Left colon (tissue), 2 donors: ENCODE measurements around the gene GGA3. TPM values are rescaled to one million over a fixed set of nuclear protein-coding genes. Genes with fewer than 3 reads are reported as not detected.
A peak's percentile ranks its signal among the peaks of the same experiment; 100 is the strongest.
"Not testable (repeated sequence)": the region's sequence is repeated elsewhere in the genome, so short reads cannot be mapped to it uniquely, and the experiment has no call there.

Experiments used
- ATAC-seq: fragments of 200-7000 bp; cut with Tn5 transposase; one replicate; pipeline ENCODE4 v1.9.1; 2020; ENCODE audit warnings: mild to moderate bottlenecking, moderate library complexity
- DNase-seq, 2 donors: peaks; one replicate each; pipeline ENCODE4 v3.0.0-alpha.2; 2020
- intact Hi-C, 2 donors: fragments of 100-400 bp; cut with DNase I in 1 of 2; cut with micrococcal nuclease in 1 of 2; formaldehyde crosslinking; loops; one replicate each; pipeline versions ENCODE4 v1.11.2 to v1.14.0; 2022; cut with DNase I, micrococcal nuclease
- long read RNA-seq: library from polyadenylated mRNA; unstranded; transcript quantifications from one replicate; pipeline ENCODE4 v2.0.0, GENCODE V29; 2021
- total RNA-seq, 2 donors: library from RNA; stranded (reverse); fragmentation: NEBNext Ultra II Directional; extraction: Animal tissue kit (Norgen Biotek cat#: 25700); gene quantifications; one replicate each; pipeline ENCODE4 v1.2.1, GENCODE V29; 2021
- donor health status: DM: no; HTN: no; CAD: no.
- donor health status: DM: yes; HTN: yes; CAD: no.

Gene GGA3, protein sequence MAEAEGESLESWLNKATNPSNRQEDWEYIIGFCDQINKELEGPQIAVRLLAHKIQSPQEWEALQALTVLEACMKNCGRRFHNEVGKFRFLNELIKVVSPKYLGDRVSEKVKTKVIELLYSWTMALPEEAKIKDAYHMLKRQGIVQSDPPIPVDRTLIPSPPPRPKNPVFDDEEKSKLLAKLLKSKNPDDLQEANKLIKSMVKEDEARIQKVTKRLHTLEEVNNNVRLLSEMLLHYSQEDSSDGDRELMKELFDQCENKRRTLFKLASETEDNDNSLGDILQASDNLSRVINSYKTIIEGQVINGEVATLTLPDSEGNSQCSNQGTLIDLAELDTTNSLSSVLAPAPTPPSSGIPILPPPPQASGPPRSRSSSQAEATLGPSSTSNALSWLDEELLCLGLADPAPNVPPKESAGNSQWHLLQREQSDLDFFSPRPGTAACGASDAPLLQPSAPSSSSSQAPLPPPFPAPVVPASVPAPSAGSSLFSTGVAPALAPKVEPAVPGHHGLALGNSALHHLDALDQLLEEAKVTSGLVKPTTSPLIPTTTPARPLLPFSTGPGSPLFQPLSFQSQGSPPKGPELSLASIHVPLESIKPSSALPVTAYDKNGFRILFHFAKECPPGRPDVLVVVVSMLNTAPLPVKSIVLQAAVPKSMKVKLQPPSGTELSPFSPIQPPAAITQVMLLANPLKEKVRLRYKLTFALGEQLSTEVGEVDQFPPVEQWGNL
- total RNA-seq, result 10 to 100 TPM; 39.9 to 46.5 TPM
- long read RNA-seq, full-length matches to known transcripts, result 2 of 25 reads
- long read RNA-seq, partial matches to known transcripts, result 13 of 25 reads
- long read RNA-seq, other reads (novel, unspliced or antisense), result 10 of 25 reads

DNA sequence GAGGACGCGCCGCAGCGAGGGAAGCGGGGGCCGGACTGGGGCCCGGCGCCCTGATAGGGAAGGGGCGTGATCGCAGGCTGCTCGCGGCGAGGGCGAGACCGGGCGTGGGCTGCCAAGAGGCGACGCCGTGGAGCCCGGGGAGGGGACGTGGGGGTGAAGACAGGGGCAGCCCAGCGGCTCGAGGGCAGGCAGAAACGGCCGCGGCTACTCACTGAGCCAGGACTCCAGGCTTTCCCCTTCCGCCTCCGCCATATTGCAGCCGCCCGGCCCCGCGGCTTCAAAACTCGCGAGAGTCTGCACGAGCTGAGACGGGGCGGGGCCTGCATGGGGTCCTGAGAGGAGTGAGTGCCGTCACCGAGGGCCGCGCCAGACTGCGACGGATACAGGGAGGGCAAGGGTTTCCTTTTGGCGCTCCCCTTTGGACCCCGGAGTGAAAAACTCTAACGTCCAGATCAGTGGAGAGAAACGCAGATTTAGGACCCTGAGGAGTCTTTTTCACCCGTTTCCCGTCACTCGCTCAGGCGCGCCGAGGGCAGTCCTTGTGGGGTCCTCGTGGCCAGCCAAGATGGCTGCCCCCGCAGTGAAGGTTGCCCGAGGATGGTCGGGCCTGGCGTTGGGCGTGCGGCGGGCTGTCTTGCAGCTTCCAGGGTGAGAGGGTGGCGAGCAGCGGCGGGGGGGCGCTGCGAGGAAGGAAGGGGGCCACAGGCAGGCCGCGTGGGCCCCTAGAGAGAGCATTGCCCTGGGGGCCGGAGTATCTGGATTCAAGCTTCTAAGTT, at the start of gene GGA3, which contains the start of gene MRPS7:
TSS of gene GGA3 (minus strand) at position 271 of the 776 bp plus-strand sequence. CDS start at position 252, 19 bp downstream.
TSS of gene MRPS7 (plus strand) at position 544 of the 776 bp plus-strand sequence. CDS start at position 566, 22 bp downstream.
- intact Hi-C loops, result no loop called here
- DNase-seq (peak; percentile 93 to 98), ATAC-seq (peak; percentile 95)

DNA sequence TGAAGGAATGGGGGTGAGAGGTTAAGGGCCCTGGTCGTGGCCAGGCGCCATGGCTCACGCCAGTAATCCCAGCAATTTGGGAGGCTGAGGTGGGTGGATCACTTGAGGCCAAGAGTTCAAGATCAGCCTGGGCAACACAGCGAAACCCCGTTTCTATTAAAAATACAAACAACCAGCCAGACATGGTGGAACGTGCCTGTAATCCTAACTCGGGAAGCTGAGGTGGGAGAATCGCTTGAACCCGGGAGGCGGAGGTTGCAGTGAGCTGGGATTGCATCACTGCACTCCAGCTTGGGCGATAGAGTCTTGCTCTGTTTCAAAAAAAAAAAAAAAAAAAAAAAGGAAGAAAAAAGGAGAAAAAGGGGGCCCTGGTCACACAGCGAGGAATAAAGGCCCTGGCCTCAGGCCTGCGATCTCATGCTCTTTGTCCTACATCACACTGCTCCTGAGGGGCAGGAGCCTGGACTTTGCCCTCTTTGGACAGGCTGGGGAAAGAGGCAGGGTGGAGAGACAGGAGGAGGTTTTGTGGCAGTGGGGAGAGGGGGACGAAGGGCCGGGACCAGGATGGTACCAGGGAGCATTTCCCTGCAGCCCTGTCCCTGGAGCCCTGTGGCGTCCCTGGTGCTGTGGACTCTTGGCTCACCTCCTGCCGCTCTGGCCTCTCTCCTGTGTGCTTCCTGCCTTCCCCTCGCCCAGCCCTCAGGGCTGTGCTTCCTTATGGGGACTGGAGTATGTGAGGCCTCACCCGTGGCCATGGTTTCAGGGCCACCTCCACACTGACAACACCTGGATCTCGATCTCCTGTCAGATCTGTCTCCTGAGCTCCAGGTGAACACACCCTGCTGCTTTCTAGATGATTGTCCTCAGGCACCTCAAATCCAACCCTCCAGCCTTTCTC, 47.6 kb upstream of the GGA3 start:
- DNase-seq, result peak; percentile 75 to 80
- intact Hi-C loops, result no loop called here
- ATAC-seq, result peak; percentile 93

DNA sequence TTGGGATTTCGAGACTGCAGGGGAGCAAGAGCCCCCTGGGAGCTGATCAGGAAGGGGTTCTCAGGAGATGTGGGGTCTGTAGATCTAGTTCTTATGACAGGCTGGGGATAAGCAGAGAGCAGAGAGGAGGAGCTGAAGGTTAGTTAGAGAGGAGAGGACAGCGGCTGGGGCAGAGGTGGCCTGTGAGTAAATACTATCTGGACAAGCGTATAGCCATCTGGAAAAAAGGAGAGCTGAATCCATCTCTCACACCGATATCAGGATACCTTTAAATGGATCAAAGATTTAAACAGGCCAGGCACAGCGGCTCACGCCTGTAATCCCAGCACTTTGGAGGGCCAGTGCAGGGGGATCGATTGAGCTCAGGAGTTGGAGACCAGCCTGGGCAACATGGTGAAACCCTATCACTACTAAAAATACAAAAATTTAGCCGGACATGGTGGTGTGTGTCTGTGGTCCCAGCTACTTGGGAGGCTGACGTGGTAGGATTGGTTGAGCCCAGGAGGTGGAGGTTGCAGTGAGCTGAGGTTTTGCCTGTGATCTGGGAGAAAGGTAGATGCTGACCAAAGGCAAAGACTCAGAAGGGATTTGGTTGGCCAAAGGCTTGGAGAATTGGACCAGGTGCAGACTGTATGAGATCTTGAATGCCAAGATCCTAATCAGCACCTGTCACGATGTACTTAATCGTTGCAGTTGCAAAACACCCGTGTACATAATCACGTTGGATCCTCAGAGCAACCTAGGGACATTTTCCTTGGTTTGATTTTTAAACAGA, 46.7 kb upstream of the GGA3 start:
- no peak for ATAC-seq
- DNase-seq, result no peak
- intact Hi-C loops, result no loop called here

DNA sequence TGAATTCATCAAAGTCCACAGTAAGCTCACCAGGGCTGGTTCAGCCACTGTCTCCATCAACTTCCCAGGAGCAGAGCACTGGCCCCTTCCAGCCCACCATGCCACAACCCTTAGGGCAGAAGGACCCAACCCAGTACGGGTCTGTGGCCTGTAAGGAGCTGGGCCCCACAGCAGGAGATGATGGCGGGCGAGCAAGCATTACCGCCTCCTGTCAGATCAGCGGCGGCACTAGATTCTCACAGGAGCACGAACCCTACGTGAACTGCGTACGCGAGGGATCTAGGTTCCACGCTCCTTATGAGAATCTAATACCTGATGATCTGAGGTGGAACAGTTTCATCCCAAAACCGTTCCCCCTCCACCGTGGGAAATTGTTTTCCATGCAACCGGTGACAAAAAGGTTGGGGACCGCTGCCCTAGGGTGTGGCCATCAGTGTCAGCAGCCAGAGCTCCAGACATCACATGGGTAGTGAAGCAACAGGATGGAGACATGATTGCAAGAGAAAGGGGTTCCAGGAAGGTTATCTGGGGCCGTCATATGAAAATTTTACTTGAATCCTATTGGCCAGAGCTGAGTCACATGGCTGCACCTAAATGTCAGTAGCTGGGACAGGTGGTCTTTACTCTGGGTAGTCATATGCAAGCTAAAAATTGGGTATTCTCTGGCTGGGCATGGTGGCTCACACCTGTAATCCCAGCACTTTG, 40.2 kb upstream of the GGA3 start:
- ATAC-seq (no peak), DNase-seq (no peak)
- intact Hi-C loops, result no loop called here

DNA sequence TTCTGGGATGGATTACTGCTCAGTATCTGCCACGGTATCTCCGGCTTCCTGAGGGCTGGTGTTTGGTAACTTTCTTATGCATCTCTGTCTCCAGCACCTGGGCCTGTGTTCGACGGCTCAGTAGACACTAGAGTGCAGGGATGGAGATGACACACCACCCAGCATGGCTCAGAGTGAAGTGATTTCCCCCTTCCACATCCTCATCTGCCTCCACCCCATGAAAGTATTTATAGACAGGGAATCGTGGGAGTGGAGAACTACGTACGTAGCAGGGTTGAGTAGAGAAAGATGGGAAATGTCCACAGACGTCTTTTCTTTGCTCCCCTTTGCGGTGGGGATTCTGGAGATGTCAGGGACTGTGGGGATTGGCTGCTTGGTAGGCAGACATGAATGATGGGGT, 39.6 kb upstream of the GGA3 start:
- ATAC-seq, result no peak
- DNase-seq, result no peak
- intact Hi-C loops, result no loop called here

DNA sequence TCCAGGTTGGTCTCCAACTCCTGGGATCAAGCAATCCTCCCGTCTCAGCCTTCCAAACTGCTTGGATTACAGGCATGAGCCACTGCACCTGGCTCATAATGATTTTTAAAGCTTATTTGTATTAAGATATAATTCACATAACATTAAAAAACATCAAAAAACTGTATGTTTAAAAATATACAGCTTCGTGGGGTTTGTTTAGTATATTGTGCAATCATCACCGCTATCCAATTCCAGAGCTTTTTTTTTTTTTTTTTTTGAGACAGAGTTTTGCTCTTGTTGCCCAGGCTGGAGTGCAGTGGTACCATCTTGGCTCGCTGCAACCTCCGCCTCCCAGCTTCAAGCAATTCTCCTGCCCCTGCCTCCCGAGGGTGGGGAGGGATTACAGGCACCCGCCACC, 38.9 kb upstream of the GGA3 start:
- intact Hi-C loops, result no loop called here
- no peak for DNase-seq
- ATAC-seq, result no peak

DNA sequence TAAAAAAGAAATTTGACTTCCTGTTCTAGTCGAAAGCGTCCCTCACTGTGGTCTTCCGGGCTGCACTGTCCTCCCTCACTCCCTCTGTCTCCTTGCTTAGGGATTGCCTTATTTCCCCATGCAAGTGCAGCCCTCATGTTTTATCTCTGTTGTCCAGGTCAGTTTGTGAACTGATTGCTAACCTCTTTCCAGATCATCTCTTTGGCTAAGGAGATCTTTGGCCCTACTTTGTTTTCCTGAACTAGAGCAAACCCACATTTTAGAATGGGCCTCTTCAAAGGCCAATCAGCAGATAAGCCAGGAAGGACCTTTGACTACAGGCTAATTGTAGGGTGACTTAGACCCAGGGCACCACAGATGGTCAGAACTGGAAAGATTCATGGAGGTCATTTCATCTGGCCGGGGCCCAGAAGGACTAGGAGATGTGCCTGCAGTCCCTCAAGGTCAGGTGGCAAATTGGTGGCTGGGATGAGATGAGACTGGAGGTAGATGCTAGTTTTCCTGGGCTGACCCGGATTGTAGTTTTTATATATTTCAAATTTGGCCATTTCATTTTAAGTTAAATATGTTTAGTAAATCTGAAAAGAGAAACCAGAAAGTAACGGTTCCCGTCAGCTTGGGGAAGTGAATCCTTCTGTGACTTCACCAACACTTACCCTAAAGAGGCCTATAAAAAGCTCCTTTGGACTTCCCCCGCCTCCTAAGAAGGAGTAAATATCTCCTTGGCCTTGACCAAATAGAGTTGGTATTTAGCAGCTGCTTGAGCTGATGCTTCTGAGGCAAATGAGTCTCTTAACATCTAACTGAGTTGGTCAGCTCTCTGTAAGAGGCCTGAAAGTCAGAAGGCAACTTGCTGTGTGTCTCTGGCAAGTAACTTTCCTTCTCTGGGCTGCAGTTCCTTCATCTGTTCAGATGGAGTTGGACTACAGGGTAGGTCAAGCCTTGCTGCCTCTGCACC, 34.1 kb upstream of the GGA3 start:
- no peak for DNase-seq
- intact Hi-C loops, result no loop called here
- ATAC-seq, result peak; percentile 40

DNA sequence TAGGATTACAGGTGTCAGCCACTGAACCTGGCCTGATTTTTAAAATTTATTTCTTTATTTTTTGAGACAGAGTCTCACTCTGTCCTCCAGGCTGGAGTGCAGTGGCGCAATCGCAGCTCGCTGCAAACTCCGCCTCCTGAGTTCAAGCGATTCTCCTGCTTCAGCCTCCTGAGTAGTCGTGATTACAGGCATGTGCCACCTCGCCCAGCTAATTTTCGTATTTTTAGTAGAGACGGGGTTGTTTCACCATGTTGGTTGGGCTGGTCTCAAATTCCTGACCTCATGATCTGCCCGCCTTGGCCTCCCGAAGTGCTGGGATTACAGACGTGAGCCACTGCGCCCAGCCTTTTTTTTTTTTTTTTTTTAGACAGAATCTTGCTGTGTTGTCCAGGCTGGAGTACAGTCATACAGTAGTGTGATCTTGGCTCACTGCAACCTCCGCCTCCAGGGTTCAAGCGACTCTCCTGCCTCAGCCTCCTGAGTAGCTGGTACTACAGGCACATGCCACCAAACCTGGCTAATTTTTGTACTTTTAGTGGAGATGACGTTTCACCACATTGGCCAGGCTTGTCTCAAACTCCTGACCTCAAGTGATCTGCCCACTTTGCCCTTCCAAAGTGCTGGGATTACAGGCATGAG, 31.5 kb upstream of the GGA3 start:
- ATAC-seq, intact Hi-C loops, DNase-seq: not testable (repeated sequence)

DNA sequence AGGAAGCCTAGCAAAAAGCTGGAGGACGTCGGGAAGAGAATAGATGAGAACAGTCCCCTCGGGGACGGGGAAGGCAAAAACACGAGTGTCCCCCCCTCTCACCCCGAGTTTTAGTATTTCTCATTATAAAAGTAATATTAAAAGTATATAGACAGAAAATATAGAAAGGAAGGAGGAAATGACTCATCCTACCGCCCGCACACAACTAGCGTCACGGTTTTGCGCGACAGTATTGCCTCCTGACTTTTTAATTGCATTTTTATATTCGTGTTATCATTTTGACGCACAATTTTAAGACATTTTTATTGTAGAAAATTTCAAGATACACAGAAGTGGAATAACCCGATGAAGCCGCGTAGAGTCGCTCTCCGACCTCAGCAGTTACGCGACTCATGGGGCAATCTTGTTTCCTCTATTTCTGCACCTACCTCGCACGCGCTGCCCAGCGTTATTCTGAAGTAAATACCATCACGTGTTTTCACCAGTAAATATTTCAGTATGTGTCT, 28.5 kb upstream of the GGA3 start:
- ATAC-seq (peak; percentile 58), DNase-seq (peak; percentile 74 to 77)
- intact Hi-C loops, result no loop called here

DNA sequence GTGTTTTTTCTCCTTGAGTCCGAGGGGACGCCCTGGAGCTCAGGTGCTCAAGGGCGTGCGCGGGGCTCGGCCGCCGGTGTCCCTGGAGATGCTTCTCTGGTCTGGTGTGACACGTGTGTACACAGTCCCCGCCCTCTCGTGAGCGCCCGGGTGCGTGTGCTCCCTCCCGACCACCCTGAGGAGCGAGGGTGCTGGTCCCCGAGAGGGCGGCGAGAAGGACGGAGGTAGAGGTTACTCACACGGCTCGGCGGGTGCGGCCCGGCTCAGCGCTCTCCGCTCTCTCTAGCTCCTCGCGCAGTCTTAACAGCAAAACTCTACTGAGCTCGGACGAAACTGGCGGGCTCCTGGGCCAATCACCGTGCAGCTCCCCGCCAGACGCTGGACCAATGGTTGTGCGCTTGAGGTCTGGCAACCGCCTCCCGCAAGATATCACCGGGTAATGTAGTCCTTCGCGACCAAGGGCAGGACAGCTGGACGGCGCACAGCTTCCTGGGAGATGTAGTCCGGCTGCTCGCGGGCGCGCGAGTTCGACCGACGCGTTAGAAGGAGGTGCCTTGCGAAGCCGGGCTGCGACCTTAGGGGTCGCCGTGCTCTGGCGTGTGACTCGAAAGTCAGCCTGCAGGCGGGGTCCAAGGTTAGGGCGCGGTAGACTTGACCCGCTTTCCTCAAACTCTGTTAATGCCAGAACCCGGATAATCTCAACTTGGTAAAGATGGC, 27.9 kb upstream of the GGA3 start, which contains the start of gene SLC25A19:
TSS of gene SLC25A19 (minus strand) at position 319 of the 717 bp plus-strand sequence. CDS start 2,669 bp downstream, outside the sequence.
- intact Hi-C loops, result no loop called here
- ATAC-seq (peak; percentile 94), DNase-seq (peak; percentile 96 to 99)

DNA sequence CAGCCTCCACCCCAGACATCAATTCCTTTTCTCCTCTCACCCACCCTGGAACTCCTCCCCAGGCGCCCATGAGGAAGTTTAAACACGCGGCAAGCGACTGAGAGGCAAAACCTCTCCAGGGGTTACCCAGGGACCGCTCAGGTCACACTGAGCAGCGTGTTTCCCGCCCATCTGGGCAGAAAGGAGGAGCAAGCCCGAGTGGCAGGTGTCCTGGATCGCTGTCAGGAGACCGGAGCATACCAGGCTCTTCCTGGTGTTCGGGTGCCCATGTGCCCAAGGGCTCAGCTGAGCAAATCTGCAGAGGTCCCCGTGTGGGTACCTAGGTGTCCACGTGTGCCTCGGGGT, 27.3 kb upstream of the GGA3 start:
- ATAC-seq (peak; percentile 61), DNase-seq (peak; percentile 66 to 67)
- intact Hi-C loops, result no loop called here

DNA sequence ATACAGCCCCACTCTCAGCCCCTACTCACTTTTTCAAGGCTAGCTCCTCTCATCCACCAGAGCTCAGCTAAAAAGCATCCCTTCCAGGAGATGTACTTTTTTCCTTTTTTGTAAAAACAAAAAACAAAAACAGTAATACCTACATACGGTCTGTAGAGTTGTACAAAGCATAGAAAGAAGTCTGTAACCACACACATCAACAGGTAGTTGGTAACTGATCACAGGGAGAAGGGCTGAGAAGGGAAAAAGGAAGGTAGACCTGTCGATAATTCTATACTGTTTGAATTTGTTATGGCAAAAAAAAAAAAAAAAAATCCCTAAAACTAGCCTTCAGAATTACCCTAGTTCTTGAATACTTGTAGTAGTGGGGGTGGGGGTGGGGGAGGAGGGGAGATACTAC, 27.0 kb upstream of the GGA3 start:
- ATAC-seq (no peak), DNase-seq (no peak)
- intact Hi-C loops, result no loop called here

DNA sequence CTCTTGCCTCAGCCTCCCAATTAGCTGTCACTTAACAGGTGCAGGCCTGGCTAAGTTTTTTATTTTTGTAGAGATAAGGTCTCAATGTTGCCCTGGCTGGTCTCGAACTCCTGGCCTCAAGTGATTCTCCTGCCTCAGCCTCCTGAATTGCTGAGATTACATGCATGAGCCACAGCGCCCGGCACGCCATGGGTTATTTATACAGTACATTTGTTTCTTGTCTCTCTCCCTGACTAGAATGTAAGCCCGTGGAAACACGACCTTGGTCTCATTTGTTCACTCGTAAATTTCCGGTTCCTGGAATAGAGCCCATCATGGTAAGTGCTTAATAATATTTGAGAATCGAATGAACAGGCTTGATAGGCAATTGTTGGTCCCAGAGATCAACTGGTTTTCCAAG, 25.8 kb upstream of the GGA3 start:
- DNase-seq, result no peak
- no peak for ATAC-seq
- intact Hi-C loops, result no loop called here

DNA sequence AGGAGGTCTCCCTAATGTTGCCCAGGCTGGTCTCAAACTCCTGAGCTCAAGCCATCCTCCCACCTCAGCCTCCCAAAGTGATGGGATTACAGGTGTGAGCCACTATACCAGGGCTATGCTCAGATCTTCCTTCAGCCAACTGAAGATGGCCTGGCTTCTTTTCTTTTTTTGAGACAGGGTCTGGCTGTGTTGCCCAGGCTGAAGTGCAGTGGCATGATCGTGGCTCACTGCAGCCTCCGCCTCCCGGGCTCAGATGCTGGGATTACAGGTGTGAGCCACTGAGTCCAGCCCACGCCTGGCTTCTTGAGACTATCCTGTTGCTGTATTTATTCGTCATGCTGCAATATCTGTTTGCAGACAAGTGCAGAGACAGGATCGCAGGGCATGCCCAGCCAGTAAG, 23.7 kb upstream of the GGA3 start:
- ATAC-seq (no peak), DNase-seq (no peak)
- intact Hi-C loops, result no loop called here
